Pancreas (tissue), 10 donors: ENCODE data around the gene DOCK11. TPM values are rescaled to one million over a fixed set of nuclear protein-coding genes. Genes with fewer than 3 reads are reported as not detected.

ENCODE experiments used
- ATAC-seq, 4 donors: fragments of 200-7000 bp; cut with Tn5 transposase; one replicate each; pipeline versions ENCODE4 v1.8.0 to v1.9.1; 2020; ENCODE audit warnings: mild to moderate bottlenecking in 4 of 4, moderate library complexity in 4 of 4
- DNase-seq, 6 donors: peaks; one replicate each; pipeline ENCODE4 v3.0.0-alpha.2; 2020
- FAIRE-seq: peaks from 2 replicates; lab custom pipeline; 2012; peaks lifted over from hg19 to GRCh38; lab: Jason Lieb, UNC
- H3K27ac ChIP-seq, 4 donors: fragments of 200-600 bp; sonication (generic); 1 replicate in 3 of 4; 2 replicates in 1 of 4; pipeline versions ENCODE4 v1.5.0 to v1.8.0; 2020
- H3K27me3 ChIP-seq, 4 donors: fragments of 200-600 bp; one replicate each; pipeline ENCODE4 v1.8.0; 2021
- H3K36me3 ChIP-seq, 3 donors: fragments of 200-600 bp; sonication (generic) in 1 of 3; one replicate each; pipeline versions ENCODE4 v1.5.0 to v1.8.0; 2020 to 2021
- H3K4me1 ChIP-seq, 3 donors: fragments of 200-600 bp; one replicate each; pipeline ENCODE4 v1.8.0; 2021
- H3K4me3 ChIP-seq, 4 donors: fragments of 200-600 bp; sonication (generic) in 2 of 4; one replicate each; pipeline versions ENCODE4 v1.5.0 to v1.8.0; 2020 to 2021
- H3K9me3 ChIP-seq, 4 donors: fragments of 200-600 bp; one replicate each; pipeline ENCODE4 v1.8.0; 2021
- CTCF ChIP-seq, 4 donors: fragments of 200-600 bp; sonication (generic) in 3 of 4; IDR thresholded peaks; one replicate each; pipeline versions ENCODE4 v1.5.0 to v1.8.0; 2021; ENCODE audit warnings: antibody characterized with exemption in 4 of 4
- WGBS, 2 donors: extraction: QIAGEN DNeasy Blood & Tissue Kit; methylation state at CpG; one replicate each; pipeline ENCODE4 v1.1.7; 2013; 5-methylcytosine and 5-hydroxymethylcytosine counted together
- intact Hi-C, 3 donors: fragments of 100-400 bp; cut with DNase I; formaldehyde crosslinking; loops; one replicate each; pipeline versions ENCODE4 v1.11.1 to v1.14.2; 2022
- polyA plus RNA-seq, 2 donors: library from polyadenylated mRNA; stranded (reverse); fragments of 200-250 nt; gene quantifications; one replicate each; pipeline ENCODE4 v1.2.3, GENCODE V29; 2013
- total RNA-seq, 6 donors: library from RNA; stranded (reverse); fragmentation: NEBNext Ultra II Directional in 4 of 6; extraction: Animal tissue kit (Norgen Biotek cat#: 25700) in 4 of 6; gene quantifications; one replicate each; pipeline versions ENCODE4 v1.2.1 to v1.2.4, GENCODE V29; 2021 to 2023
- donor health status: healthy with polysubstance abuse.
- donor health status: DM: no; HTN: no; CAD: no; lungs with moderate emphysema.
- donor health status: DM: no; HTN: no; CAD: no.
- donor health status: control.
- donor health status: control.
- donor health status: Bipolar disorder and iron deficiency.
- donor health status: DM: yes; HTN: yes; CAD: no.
- donor health status: DM: no; HTN: no; CAD: no.
- donor health status: DM: no; HTN: no; CAD: no.
- donor health status: DM: yes; HTN: yes; CAD: no.

DOCK11 gene
- total and polyA plus RNA-seq, 8 donors: 0.65 to 8.1 (median 2.4) TPM

GRCh38 chrX:118654331-118654730 lies 158.7 kb downstream of the DOCK11 start:
- TF ChIP-seq CTCF (IDR thresholded peaks at IDR 0.05): no peak
- Histone ChIP-seq H3K27me3 (peaks cover 0 to 5% (median 1%) of the 10 kb centered on the region in 4 donors), H3K36me3 (no peaks in the 10 kb centered on the region), H3K4me1 (no peaks in the 10 kb centered on the region), H3K27ac (no peak overlapping the region), H3K9me3 (no peaks in the 10 kb centered on the region), H3K4me3 (no peak overlapping the region)
- no peak for ATAC-seq
- WGBS, 2 donors: 70 to 73% methylated on average over 3 of the region's 3 CpGs
- intact Hi-C loops: no loop called here
- no peak for FAIRE-seq
- no peak for DNase-seq

- Histone ChIP-seq H3K27me3 (peaks cover 0 to 5% (median 1%) of the 10 kb centered on the region in 4 donors), H3K4me3 (no peak overlapping the region), H3K9me3 (no peaks in the 10 kb centered on the region), H3K4me1 (no peaks in the 10 kb centered on the region), H3K36me3 (no peaks in the 10 kb centered on the region), H3K27ac (no peak overlapping the region)
- intact Hi-C loops: no loop called here
- TF ChIP-seq CTCF (IDR thresholded peaks at IDR 0.05): no peak
- ATAC-seq: peak in 2 of 4 donors; percentile 34 to 43
- peak; percentile 91 for FAIRE-seq
- 65 to 67% methylated on average over 4 of the region's 4 CpGs for WGBS, 2 donors
- no peak for DNase-seq
Observed at GRCh38 chrX:118655561-118656246, 160.1 kb downstream of the DOCK11 start.

- H3K4me3 ChIP-seq: no peak overlapping the region
- H3K4me1 ChIP-seq: no peaks in the 10 kb centered on the region
- no peak overlapping the region for H3K27ac ChIP-seq
- 64 to 79% methylated on average over 3 of the region's 3 CpGs for WGBS, 2 donors
- intact Hi-C loops: no loop called here
- no peak for FAIRE-seq
- no peak for ATAC-seq
- DNase-seq: no peak
- H3K27me3 ChIP-seq: peaks cover 0 to 5% (median 1%) of the 10 kb centered on the region in 4 donors
- no peaks in the 10 kb centered on the region for H3K36me3 ChIP-seq
- no peak for TF ChIP-seq CTCF (IDR thresholded peaks at IDR 0.05)
- H3K9me3 ChIP-seq: no peaks in the 10 kb centered on the region
Observed at GRCh38 chrX:118657413-118657812, 161.8 kb downstream of the DOCK11 start.

GRCh38 chrX:118660085-118660484 lies 164.5 kb downstream of the DOCK11 start:
- no peak for TF ChIP-seq CTCF (IDR thresholded peaks at IDR 0.05)
- ATAC-seq: no peak
- H3K9me3 ChIP-seq: no peaks in the 10 kb centered on the region
- peaks cover 0 to 5% (median 1%) of the 10 kb centered on the region in 4 donors for H3K27me3 ChIP-seq
- no peak overlapping the region for H3K27ac ChIP-seq
- no peaks in the 10 kb centered on the region for H3K36me3 ChIP-seq
- no peaks in the 10 kb centered on the region for H3K4me1 ChIP-seq
- no peak for DNase-seq
- no peak overlapping the region for H3K4me3 ChIP-seq
- FAIRE-seq: no peak
- 74 to 89% methylated on average over 2 of the region's 2 CpGs for WGBS, 2 donors
- intact Hi-C loops: no loop called here

- H3K36me3 ChIP-seq: no peaks in the 10 kb centered on the region
- no peaks in the 10 kb centered on the region for H3K27me3 ChIP-seq
- no peak overlapping the region for H3K27ac ChIP-seq
- intact Hi-C loops: no loop called here
- peaks cover 0 to 4% (median 0%) of the 10 kb centered on the region in 3 donors for H3K4me1 ChIP-seq
- FAIRE-seq: no peak
- no peak for TF ChIP-seq CTCF (IDR thresholded peaks at IDR 0.05)
- ATAC-seq: no peak
- no peaks in the 10 kb centered on the region for H3K9me3 ChIP-seq
- H3K4me3 ChIP-seq: no peak overlapping the region
- DNase-seq: no peak
Observed at GRCh38 chrX:118665204-118665603, 169.6 kb downstream of the DOCK11 start.
